PC-3 (cell line): ENCODE results near the gene TREH. TPM values are rescaled to one million over a fixed set of nuclear protein-coding genes. Genes with fewer than 3 reads are reported as not detected.
"Not testable (repeated sequence)": the region's sequence is repeated elsewhere in the genome, so short reads cannot be mapped to it uniquely, and the experiment has no call there.

Experiments
- ATAC-seq: fragments of 200-7000 bp; cut with Tn5 transposase; 2 replicates; pipeline ENCODE4 v1.9.1; 2020; ENCODE audit warnings: mild to moderate bottlenecking, moderate library complexity
- BruUV-seq: library from RNA; stranded (reverse); fragments of 400-500 nt; replicated peaks from 2 replicates; lab custom pipeline; 2021; lab: Mats Ljungman, UMichigan
- CTCF ChIA-PET: fragments of 300-600 bp; sonication (Branson Sonifier 250); formaldehyde crosslinking; loops from one replicate; lab custom pipeline; 2022; ENCODE audit warnings: antibody characterized with exemption; lab: Charles Lee
- POLR2A ChIA-PET: fragments of 300-600 bp; sonication (Branson Sonifier 250); formaldehyde crosslinking; loops from one replicate; lab custom pipeline; 2022; ENCODE audit warnings: antibody characterized with exemption; ENCODE audit not compliant: unreplicated experiment; lab: Charles Lee
- DNase-seq: peaks from one replicate; pipeline ENCODE4 v3.0.0-alpha.2; 2015
- H2AFZ ChIP-seq: fragments of 300-600 bp; sonication (generic); 2 replicates; pipeline ENCODE4 v1.6.0; 2016; ENCODE audit warnings: antibody characterized with exemption, low read length
- H3F3A ChIP-seq: fragments of 300-600 bp; sonication (generic); one replicate; pipeline ENCODE4 v1.6.0; 2017; ENCODE audit warnings: antibody characterized with exemption, low read length, control low read depth, mild to moderate bottlenecking; ENCODE audit not compliant: unreplicated experiment
- H3K27ac ChIP-seq: fragments of 300-600 bp; sonication (generic); 2 replicates; pipeline ENCODE4 v1.5.1; 2016; ENCODE audit warnings: mild to moderate bottlenecking, low read length
- H3K27me3 ChIP-seq: fragments of 300-600 bp; sonication (generic); 2 replicates; pipeline ENCODE4 v1.6.1; 2016; ENCODE audit warnings: low read length, mixed read lengths
- H3K36me3 ChIP-seq: fragments of 300-600 bp; sonication (generic); 2 replicates; pipeline ENCODE4 v1.6.1; 2016; ENCODE audit warnings: low read depth, mixed run types, low read length, mixed read lengths
- H3K4me1 ChIP-seq: fragments of 300-600 bp; sonication (generic); 2 replicates; pipeline ENCODE4 v1.5.1; 2016; ENCODE audit warnings: low read length; ENCODE audit not compliant: insufficient read depth
- H3K4me2 ChIP-seq: fragments of 300-600 bp; sonication (generic); 2 replicates; pipeline ENCODE4 v1.6.0; 2016; ENCODE audit warnings: low read length
- H3K4me3 ChIP-seq: fragments of 300-600 bp; sonication (generic); 2 replicates; pipeline ENCODE4 v1.5.1; 2016; ENCODE audit warnings: mild to moderate bottlenecking, low read length, mixed read lengths
- H3K79me2 ChIP-seq: fragments of 300-600 bp; sonication (generic); 2 replicates; pipeline ENCODE4 v1.6.1; 2017; ENCODE audit warnings: low read length, mixed read lengths
- H3K9ac ChIP-seq: fragments of 300-600 bp; sonication (generic); 2 replicates; pipeline ENCODE4 v1.6.0; 2016; ENCODE audit warnings: mild to moderate bottlenecking, low read length
- H3K9me2 ChIP-seq: fragments of 300-600 bp; sonication (generic); replicated peaks from 2 replicates; pipeline ENCODE4 v1.6.1; 2016; ENCODE audit warnings: mixed run types, low read length, mixed read lengths
- H3K9me3 ChIP-seq: fragments of 300-600 bp; sonication (generic); 2 replicates; pipeline ENCODE4 v1.6.1; 2016; ENCODE audit warnings: low read length, mixed read lengths
- H4K20me1 ChIP-seq: fragments of 300-600 bp; sonication (generic); 2 replicates; pipeline ENCODE4 v1.6.1; 2016; ENCODE audit warnings: low read length, mixed read lengths
- EZH2 ChIP-seq: fragments of 300-600 bp; sonication (generic); IDR thresholded peaks from one replicate; pipeline ENCODE4 v1.6.1; 2017; ENCODE audit warnings: antibody characterized with exemption, mild to moderate bottlenecking, low read length; ENCODE audit not compliant: unreplicated experiment
- EZH2phosphoT487 ChIP-seq: fragments of 300-600 bp; sonication (generic); IDR thresholded peaks from 2 replicates; pipeline ENCODE4 v1.6.1; 2018; ENCODE audit warnings: mild to moderate bottlenecking, antibody characterized with exemption, low read length, borderline replicate concordance
- intact Hi-C: fragments of 100-400 bp; cut with micrococcal nuclease; formaldehyde crosslinking; loops from 2 replicates; pipeline ENCODE4 v1.9.0; 2023
- total RNA-seq: library from RNA; depleted of rRNA; stranded (reverse); fragments of >200 nt; gene quantifications from 2 replicates; pipeline ENCODE4 v1.2.3, GENCODE V29; 2014
- TF ChIP-seq, protein P1 (sequence below): fragments of 300-600 bp; sonication (generic); conservative IDR thresholded peaks from 2 replicates; pipeline ENCODE4 v1.5.1; 2017; ENCODE audit warnings: antibody characterized with exemption, low read depth, mild to moderate bottlenecking, low read length

Gene TREH
- total RNA-seq, 1 experiment from 2014 or later, result not detected

DNA sequence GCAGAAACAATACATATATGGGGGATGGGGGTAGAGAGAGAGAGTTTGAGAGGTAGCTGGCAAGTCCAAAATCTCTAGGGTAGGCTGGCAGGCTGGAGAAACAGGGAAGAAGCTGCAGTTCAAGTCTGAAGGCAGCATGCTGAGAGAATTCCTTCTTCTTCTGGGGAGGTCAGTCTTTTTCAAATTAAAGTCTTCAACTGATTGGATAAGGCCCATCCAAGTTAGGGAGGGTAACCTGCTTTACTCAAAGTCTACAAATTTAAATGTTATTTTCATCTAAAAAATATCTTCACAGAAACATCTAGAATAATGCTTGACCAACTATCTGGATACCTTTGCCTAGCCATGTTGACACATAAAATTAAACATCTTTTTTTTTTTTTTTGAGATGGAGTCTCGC is 2.9 kb upstream of the TREH start:
- H3K27me3 ChIP-seq, result peaks cover 3% of the 10 kb centered on the region; the same call in 1 of the 2 replicates
- ChIA-PET POLR2A (no interaction called here), CTCF (no interaction called here)
- no peak overlapping the region for H2AFZ ChIP-seq
- DNase-seq (no peak), ATAC-seq (no peak)
- no peaks in the 10 kb centered on the region for H3K4me1 ChIP-seq
- intact Hi-C loops, result no loop called here
- BruUV-seq, result no TSS peak
- no peak overlapping the region for H3K4me3 ChIP-seq
- TF ChIP-seq, protein P1, sequence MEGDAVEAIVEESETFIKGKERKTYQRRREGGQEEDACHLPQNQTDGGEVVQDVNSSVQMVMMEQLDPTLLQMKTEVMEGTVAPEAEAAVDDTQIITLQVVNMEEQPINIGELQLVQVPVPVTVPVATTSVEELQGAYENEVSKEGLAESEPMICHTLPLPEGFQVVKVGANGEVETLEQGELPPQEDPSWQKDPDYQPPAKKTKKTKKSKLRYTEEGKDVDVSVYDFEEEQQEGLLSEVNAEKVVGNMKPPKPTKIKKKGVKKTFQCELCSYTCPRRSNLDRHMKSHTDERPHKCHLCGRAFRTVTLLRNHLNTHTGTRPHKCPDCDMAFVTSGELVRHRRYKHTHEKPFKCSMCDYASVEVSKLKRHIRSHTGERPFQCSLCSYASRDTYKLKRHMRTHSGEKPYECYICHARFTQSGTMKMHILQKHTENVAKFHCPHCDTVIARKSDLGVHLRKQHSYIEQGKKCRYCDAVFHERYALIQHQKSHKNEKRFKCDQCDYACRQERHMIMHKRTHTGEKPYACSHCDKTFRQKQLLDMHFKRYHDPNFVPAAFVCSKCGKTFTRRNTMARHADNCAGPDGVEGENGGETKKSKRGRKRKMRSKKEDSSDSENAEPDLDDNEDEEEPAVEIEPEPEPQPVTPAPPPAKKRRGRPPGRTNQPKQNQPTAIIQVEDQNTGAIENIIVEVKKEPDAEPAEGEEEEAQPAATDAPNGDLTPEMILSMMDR, result no peak
- TF ChIP-seq EZH2, result no peak
- no peak for TF ChIP-seq EZH2phosphoT487
- no peaks in the 10 kb centered on the region for H3K36me3 ChIP-seq
- no peak overlapping the region for H3K9ac ChIP-seq
- H3K79me2 ChIP-seq, result no peaks in the 10 kb centered on the region
- no peaks in the 10 kb centered on the region for H3F3A ChIP-seq
- no peaks in the 10 kb centered on the region for H3K9me3 ChIP-seq
- H3K27ac ChIP-seq, result no peak overlapping the region
- no peaks in the 10 kb centered on the region for H3K9me2 ChIP-seq
- no peaks in the 10 kb centered on the region for H4K20me1 ChIP-seq
- no peak overlapping the region for H3K4me2 ChIP-seq

DNA sequence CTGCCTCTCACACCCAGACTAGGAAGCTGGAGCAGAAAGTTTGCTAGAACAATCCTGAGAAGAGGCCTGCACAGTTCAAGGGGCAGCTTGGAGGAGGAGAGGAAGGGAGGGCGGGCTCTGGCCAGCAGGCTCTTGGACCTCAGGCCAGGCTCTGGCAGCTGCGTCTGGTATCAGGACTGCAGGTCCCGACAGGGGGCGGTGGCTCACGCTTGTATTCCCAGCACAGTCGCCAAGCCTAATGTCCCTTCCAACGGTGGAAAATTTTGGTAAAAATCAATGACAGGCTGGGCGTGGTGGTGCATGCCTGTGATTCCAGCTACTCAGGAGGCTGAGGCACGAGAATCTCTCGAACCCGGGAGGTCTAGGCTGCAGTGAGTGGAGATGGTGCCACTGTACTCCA is 542 bp downstream of the TREH start:
- ATAC-seq, H4K20me1 ChIP-seq, CTCF ChIA-PET, H3K9me2 ChIP-seq, H3K27ac ChIP-seq, DNase-seq, H3K9me3 ChIP-seq, H3K4me2 ChIP-seq, H3K36me3 ChIP-seq, BruUV-seq, H3K9ac ChIP-seq, H3K4me1 ChIP-seq, H3K79me2 ChIP-seq, intact Hi-C loops, POLR2A ChIA-PET, H3K27me3 ChIP-seq, H3F3A ChIP-seq, H2AFZ ChIP-seq, H3K4me3 ChIP-seq: not testable (repeated sequence)

DNA sequence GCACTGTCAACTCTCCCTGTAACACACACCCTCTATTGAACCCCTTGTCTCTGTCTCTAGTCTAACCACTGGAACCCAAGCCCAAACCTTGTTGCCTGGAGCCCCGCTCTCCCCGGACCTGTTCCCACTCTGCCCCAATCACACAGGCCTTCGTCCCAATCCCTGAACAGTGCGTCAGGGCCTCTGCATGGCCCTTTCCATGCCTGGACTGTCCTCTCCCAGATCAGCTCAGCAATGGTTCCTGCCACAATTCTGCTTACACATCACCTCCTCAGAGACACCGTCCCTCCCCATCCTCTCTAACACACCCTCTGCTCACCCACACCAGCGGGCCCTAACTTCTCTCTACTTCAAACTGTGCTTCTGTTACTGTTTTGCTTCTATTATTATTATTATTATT is 1.5 kb downstream of the TREH start:
- CTCF ChIA-PET, result no interaction called here
- Histone ChIP-seq H3K9me2 (no peaks in the 10 kb centered on the region), H3K4me1 (no peaks in the 10 kb centered on the region), H3K79me2 (no peaks in the 10 kb centered on the region), H3F3A (no peaks in the 10 kb centered on the region), H3K27ac (no peak overlapping the region), H3K9ac (no peak overlapping the region), H3K4me2 (no peak overlapping the region), H3K27me3 (no peaks in the 10 kb centered on the region), H2AFZ (no peak overlapping the region), H4K20me1 (no peaks in the 10 kb centered on the region), H3K36me3 (no peaks in the 10 kb centered on the region), H3K4me3 (no peak overlapping the region), H3K9me3 (no peaks in the 10 kb centered on the region)
- ATAC-seq (no peak), DNase-seq (no peak)
- intact Hi-C loops, result no loop called here
- POLR2A ChIA-PET, result no interaction called here
- no TSS peak for BruUV-seq
- TF ChIP-seq EZH2 (no peak), EZH2phosphoT487 (no peak)
- TF ChIP-seq, protein P1, result no peak
